Panc1 (cell line): ENCODE results near the gene TMEM132C. TPM values are rescaled to one million over a fixed set of nuclear protein-coding genes. Genes with fewer than 3 reads are reported as not detected.

ENCODE experiments used
- ATAC-seq: fragments of 200-7000 bp; cut with Tn5 transposase; 2 replicates; pipeline ENCODE4 v1.9.1; 2020; ENCODE audit warnings: mild to moderate bottlenecking, moderate library complexity
- BruUV-seq: library from RNA; stranded (reverse); fragments of 400-500 nt; replicated peaks from 2 replicates; lab custom pipeline; 2021; lab: Mats Ljungman, UMichigan
- CTCF ChIA-PET: fragments of 300-600 bp; sonication (Branson Sonifier 250); formaldehyde crosslinking; loops from one replicate; lab custom pipeline; 2022; ENCODE audit warnings: antibody characterized with exemption; lab: Charles Lee
- POLR2A ChIA-PET: fragments of 300-600 bp; sonication (Branson Sonifier 250); formaldehyde crosslinking; loops from one replicate; lab custom pipeline; 2022; ENCODE audit warnings: antibody characterized with exemption; lab: Charles Lee
- DNase-seq: peaks from one replicate; pipeline ENCODE4 v3.0.0-alpha.2; 2010; ENCODE audit warnings: low read depth, low spot score
- H3K27ac ChIP-seq: 2 replicates; pipeline ENCODE4 v1.5.1; 2011; ENCODE audit warnings: mild to moderate bottlenecking, low read length, inconsistent platforms
- H3K27me3 ChIP-seq: fragments of 200-500 bp; sonication (Bioruptor generic); 2 replicates; pipeline ENCODE4 v1.6.0; 2014; ENCODE audit warnings: low read length, inconsistent platforms; ENCODE audit not compliant: control insufficient read depth, insufficient read depth
- H3K36me3 ChIP-seq: fragments of 200-500 bp; sonication (Bioruptor generic); 2 replicates; pipeline ENCODE4 v1.5.1; 2014; ENCODE audit warnings: inconsistent platforms, mild to moderate bottlenecking, low read length, moderate library complexity; ENCODE audit not compliant: control insufficient read depth, insufficient read depth
- H3K4me1 ChIP-seq: 2 replicates; pipeline ENCODE4 v1.5.1; 2011; ENCODE audit warnings: inconsistent platforms, mild to moderate bottlenecking, low read length, moderate library complexity; ENCODE audit not compliant: control insufficient read depth, insufficient read depth
- H3K4me3 ChIP-seq, 2 experiments: 2 replicates each; pipeline ENCODE4 v1.5.1; 2011 to 2012; ENCODE audit warnings: low read depth in 2 of 2, low read length in 2 of 2, mild to moderate bottlenecking in 2 of 2, inconsistent platforms in 1 of 2, moderate library complexity in 1 of 2
- H3K9me3 ChIP-seq: fragments of 200-500 bp; sonication (Bioruptor generic); 2 replicates; pipeline ENCODE4 v1.5.1; 2014; ENCODE audit warnings: low read depth, mild to moderate bottlenecking, inconsistent platforms, low read length, moderate library complexity; ENCODE audit not compliant: control insufficient read depth, insufficient read depth
- POLR2AphosphoS5 ChIP-seq: IDR thresholded peaks from 2 replicates; pipeline ENCODE4 v1.6.1; 2012; ENCODE audit warnings: mild to moderate bottlenecking, low read depth, low read length, moderate library complexity
- SIN3A ChIP-seq: IDR thresholded peaks from 2 replicates; pipeline ENCODE4 v1.6.1; 2012; ENCODE audit warnings: low read depth, mild to moderate bottlenecking, low read length, moderate library complexity, borderline replicate concordance; ENCODE audit not compliant: insufficient read depth
- TCF7L2 ChIP-seq: IDR thresholded peaks from 2 replicates; pipeline ENCODE4 v1.6.1; 2011; ENCODE audit warnings: mild to moderate bottlenecking, low read depth, low read length, inconsistent platforms
- in situ Hi-C: cut with HindIII; loops from 2 replicates; pipeline ENCODE4 v1.10.0; 2016; ENCODE audit warnings: low sequenced_read_pairs, low pct_unique_long_range_greater_than_20kb
- intact Hi-C: fragments of 100-400 bp; cut with micrococcal nuclease; formaldehyde crosslinking; loops from one replicate; pipeline ENCODE4 v1.10.0; 2022; ENCODE audit not compliant: unreplicated experiment
- total RNA-seq: library from RNA; stranded (reverse); gene quantifications from one replicate; pipeline ENCODE4 v1.2.1, GENCODE V29; 2021; ENCODE audit not compliant: unreplicated experiment
- TF ChIP-seq, protein P1 (sequence below), 2 experiments: IDR thresholded peaks; 2 replicates each; pipeline ENCODE4 v1.6.1; 2011 to 2012; ENCODE audit warnings: low read depth in 2 of 2, control low read depth in 1 of 2, low read length in 1 of 2, mild to moderate bottlenecking in 1 of 2, moderate library complexity in 1 of 2; ENCODE audit not compliant: insufficient read depth in 1 of 2
- TF ChIP-seq, protein P2 (sequence below): fragments of 450-650 bp; IDR thresholded peaks from 2 replicates; pipeline ENCODE4 v1.5.1; 2017; ENCODE audit warnings: mild to moderate bottlenecking

The TMEM132C gene
- total RNA-seq, 1 experiment from 2014 or later: not detected

DNA sequence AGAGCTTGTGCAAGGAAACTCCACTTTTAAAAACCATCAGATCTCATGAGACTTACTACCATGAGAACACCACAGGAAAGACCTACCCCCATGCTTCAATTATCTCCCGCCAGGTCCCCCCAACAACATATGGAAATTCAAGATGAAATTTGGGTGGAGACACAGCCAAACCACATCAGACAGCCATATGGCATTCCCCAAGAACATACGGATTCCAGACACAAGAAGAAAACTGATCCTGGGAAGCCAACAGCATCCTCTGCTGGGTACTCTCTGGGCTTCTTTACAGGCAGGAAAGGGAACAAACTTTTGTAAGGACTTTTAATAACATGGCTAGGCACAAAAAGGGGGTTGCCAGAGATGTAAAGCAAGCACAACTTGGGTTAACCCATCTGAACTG, 127.2 kb downstream of the TMEM132C start:
- no peak for DNase-seq
- H3K4me3 ChIP-seq: no peak overlapping the region
- intact Hi-C loops: no loop called here
- no TSS peak for BruUV-seq
- ChIA-PET CTCF (no interaction called here), POLR2A (no interaction called here)
- no peaks in the 10 kb centered on the region for H3K9me3 ChIP-seq
- TF ChIP-seq POLR2AphosphoS5 (no peak), SIN3A (no peak), TCF7L2 (no peak)
- TF ChIP-seq, protein P1, sequence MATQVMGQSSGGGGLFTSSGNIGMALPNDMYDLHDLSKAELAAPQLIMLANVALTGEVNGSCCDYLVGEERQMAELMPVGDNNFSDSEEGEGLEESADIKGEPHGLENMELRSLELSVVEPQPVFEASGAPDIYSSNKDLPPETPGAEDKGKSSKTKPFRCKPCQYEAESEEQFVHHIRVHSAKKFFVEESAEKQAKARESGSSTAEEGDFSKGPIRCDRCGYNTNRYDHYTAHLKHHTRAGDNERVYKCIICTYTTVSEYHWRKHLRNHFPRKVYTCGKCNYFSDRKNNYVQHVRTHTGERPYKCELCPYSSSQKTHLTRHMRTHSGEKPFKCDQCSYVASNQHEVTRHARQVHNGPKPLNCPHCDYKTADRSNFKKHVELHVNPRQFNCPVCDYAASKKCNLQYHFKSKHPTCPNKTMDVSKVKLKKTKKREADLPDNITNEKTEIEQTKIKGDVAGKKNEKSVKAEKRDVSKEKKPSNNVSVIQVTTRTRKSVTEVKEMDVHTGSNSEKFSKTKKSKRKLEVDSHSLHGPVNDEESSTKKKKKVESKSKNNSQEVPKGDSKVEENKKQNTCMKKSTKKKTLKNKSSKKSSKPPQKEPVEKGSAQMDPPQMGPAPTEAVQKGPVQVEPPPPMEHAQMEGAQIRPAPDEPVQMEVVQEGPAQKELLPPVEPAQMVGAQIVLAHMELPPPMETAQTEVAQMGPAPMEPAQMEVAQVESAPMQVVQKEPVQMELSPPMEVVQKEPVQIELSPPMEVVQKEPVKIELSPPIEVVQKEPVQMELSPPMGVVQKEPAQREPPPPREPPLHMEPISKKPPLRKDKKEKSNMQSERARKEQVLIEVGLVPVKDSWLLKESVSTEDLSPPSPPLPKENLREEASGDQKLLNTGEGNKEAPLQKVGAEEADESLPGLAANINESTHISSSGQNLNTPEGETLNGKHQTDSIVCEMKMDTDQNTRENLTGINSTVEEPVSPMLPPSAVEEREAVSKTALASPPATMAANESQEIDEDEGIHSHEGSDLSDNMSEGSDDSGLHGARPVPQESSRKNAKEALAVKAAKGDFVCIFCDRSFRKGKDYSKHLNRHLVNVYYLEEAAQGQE (IDR thresholded peaks at IDR 0.05; ENCODE audit: insufficient read depth in 1 of 2, low read depth in 2 of 2, low read length in 1 of 2): no peak
- in situ Hi-C loops: no loop called here
- no peaks in the 10 kb centered on the region for H3K4me1 ChIP-seq
- no peaks in the 10 kb centered on the region; the same call in 1 of the 2 replicates for H3K27me3 ChIP-seq
- H3K27ac ChIP-seq: no peak overlapping the region
- ATAC-seq: no peak
- H3K36me3 ChIP-seq: no peaks in the 10 kb centered on the region

DNA sequence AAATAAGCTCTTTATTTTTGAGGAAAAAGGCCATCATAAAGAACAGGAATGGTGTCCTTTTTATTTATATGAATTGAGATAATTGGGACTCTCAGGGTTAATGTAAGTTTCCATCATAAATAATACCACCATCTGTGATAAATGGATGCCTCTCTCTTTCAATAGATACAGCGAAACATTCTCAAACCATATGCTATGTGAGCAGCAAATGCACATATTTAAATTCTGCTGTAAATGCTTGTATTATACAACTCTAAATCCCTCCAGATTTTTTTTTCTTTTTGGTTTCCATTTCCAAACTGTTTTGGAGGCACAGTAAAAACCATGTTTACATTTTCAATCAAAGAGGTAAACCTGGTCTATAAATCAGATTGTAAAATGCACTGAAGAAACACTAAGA, 132.3 kb downstream of the TMEM132C start:
- ChIA-PET POLR2A (no interaction called here), CTCF (no interaction called here)
- DNase-seq (no peak), ATAC-seq (no peak)
- no TSS peak for BruUV-seq
- Histone ChIP-seq H3K4me1 (no peaks in the 10 kb centered on the region), H3K9me3 (no peaks in the 10 kb centered on the region), H3K36me3 (no peaks in the 10 kb centered on the region), H3K27ac (no peak overlapping the region), H3K27me3 (no peaks in the 10 kb centered on the region; the same call in 1 of the 2 replicates), H3K4me3 (no peak overlapping the region)
- TF ChIP-seq, protein P2, sequence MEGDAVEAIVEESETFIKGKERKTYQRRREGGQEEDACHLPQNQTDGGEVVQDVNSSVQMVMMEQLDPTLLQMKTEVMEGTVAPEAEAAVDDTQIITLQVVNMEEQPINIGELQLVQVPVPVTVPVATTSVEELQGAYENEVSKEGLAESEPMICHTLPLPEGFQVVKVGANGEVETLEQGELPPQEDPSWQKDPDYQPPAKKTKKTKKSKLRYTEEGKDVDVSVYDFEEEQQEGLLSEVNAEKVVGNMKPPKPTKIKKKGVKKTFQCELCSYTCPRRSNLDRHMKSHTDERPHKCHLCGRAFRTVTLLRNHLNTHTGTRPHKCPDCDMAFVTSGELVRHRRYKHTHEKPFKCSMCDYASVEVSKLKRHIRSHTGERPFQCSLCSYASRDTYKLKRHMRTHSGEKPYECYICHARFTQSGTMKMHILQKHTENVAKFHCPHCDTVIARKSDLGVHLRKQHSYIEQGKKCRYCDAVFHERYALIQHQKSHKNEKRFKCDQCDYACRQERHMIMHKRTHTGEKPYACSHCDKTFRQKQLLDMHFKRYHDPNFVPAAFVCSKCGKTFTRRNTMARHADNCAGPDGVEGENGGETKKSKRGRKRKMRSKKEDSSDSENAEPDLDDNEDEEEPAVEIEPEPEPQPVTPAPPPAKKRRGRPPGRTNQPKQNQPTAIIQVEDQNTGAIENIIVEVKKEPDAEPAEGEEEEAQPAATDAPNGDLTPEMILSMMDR: no peak
- TF ChIP-seq POLR2AphosphoS5 (no peak), SIN3A (no peak), TCF7L2 (no peak)
- TF ChIP-seq, protein P1 (IDR thresholded peaks at IDR 0.05; ENCODE audit: insufficient read depth in 1 of 2, low read depth in 2 of 2, low read length in 1 of 2): no peak
- in situ Hi-C loops (no loop called here), intact Hi-C loops (no loop called here)
